OCI-LY1 (cell line): ENCODE results near the gene AKNAD1.

ENCODE experiments used
- H2AFZ ChIP-seq: fragments of 200-600 bp; sonication (generic), shearing (Covaris generic); 2 replicates; pipeline ENCODE4 v1.6.0; 2014; ENCODE audit warnings: antibody characterized with exemption, mild to moderate bottlenecking, low read length
- H3F3A ChIP-seq: fragments of 200-600 bp; sonication (generic), shearing (Covaris generic); 2 replicates; pipeline ENCODE4 v1.6.0; 2014; ENCODE audit warnings: mild to moderate bottlenecking, antibody characterized with exemption, low read length, moderate library complexity; ENCODE audit not compliant: insufficient read depth
- H3K27ac ChIP-seq: fragments of 200-600 bp; sonication (generic); 2 replicates; pipeline ENCODE4 v1.5.1; 2014; ENCODE audit warnings: low read length, mixed run types, mild to moderate bottlenecking, low read depth; ENCODE audit not compliant: poor library complexity, severe bottlenecking
- H3K27me3 ChIP-seq: fragments of 200-600 bp; sonication (generic); 2 replicates; pipeline ENCODE4 v1.6.0; 2014; ENCODE audit warnings: antibody characterized with exemption, mild to moderate bottlenecking, low read length, moderate library complexity; ENCODE audit not compliant: insufficient read depth
- H3K36me3 ChIP-seq: fragments of 200-600 bp; sonication (generic); 2 replicates; pipeline ENCODE4 v1.6.1; 2014; ENCODE audit warnings: mild to moderate bottlenecking, antibody characterized with exemption, low read length, moderate library complexity, mixed read lengths; ENCODE audit not compliant: insufficient read depth
- H3K4me1 ChIP-seq: fragments of 200-600 bp; sonication (generic); 2 replicates; pipeline ENCODE4 v1.5.1; 2014; ENCODE audit warnings: mild to moderate bottlenecking, low read length, moderate library complexity; ENCODE audit not compliant: insufficient read depth, severe bottlenecking
- H3K4me2 ChIP-seq: fragments of 200-600 bp; sonication (generic), shearing (Covaris generic); 2 replicates; pipeline ENCODE4 v1.6.1; 2014; ENCODE audit warnings: low read length
- H3K4me3 ChIP-seq: fragments of 200-600 bp; sonication (generic); 2 replicates; pipeline ENCODE4 v1.5.1; 2014; ENCODE audit warnings: low read length, low read depth, mild to moderate bottlenecking, mixed read lengths; ENCODE audit not compliant: poor library complexity, severe bottlenecking
- H3K79me2 ChIP-seq: fragments of 200-600 bp; shearing (Covaris generic); 2 replicates; pipeline ENCODE4 v1.6.1; 2016; ENCODE audit warnings: mixed run types, low read length, mixed read lengths; ENCODE audit not compliant: insufficient read depth
- H3K9ac ChIP-seq: fragments of 200-600 bp; sonication (generic), shearing (Covaris generic); 2 replicates; pipeline ENCODE4 v1.6.1; 2014; ENCODE audit warnings: mild to moderate bottlenecking, low read length, mixed read lengths
- H3K9me2 ChIP-seq: fragments of 200-600 bp; sonication (generic), shearing (Covaris generic); 2 replicates; pipeline ENCODE4 v1.6.1; 2014; ENCODE audit warnings: low read depth, mild to moderate bottlenecking, low read length, mixed read lengths
- H3K9me3 ChIP-seq: fragments of 200-600 bp; shearing (Covaris generic); 2 replicates; pipeline ENCODE4 v1.6.1; 2014; ENCODE audit warnings: low read length, mixed read lengths
- H4K20me1 ChIP-seq: fragments of 200-600 bp; sonication (generic), shearing (Covaris generic); 2 replicates; pipeline ENCODE4 v1.6.0; 2016; ENCODE audit warnings: mild to moderate bottlenecking, low read length; ENCODE audit not compliant: insufficient read depth
- CTCF ChIP-seq: fragments of 200-600 bp; sonication (generic), shearing (Covaris generic); IDR thresholded peaks from 2 replicates; pipeline ENCODE4 v1.5.1; 2017; ENCODE audit warnings: mild to moderate bottlenecking, antibody characterized with exemption, low read length, moderate library complexity, mixed read lengths
- EZH2 ChIP-seq: fragments of 200-600 bp; sonication (generic), shearing (Covaris generic); IDR thresholded peaks from 2 replicates; pipeline ENCODE4 v1.8.0; 2017; ENCODE audit warnings: borderline replicate concordance, mixed run types, mild to moderate bottlenecking, antibody characterized with exemption, low read length, moderate library complexity, mixed read lengths

Gene AKNAD1

DNA sequence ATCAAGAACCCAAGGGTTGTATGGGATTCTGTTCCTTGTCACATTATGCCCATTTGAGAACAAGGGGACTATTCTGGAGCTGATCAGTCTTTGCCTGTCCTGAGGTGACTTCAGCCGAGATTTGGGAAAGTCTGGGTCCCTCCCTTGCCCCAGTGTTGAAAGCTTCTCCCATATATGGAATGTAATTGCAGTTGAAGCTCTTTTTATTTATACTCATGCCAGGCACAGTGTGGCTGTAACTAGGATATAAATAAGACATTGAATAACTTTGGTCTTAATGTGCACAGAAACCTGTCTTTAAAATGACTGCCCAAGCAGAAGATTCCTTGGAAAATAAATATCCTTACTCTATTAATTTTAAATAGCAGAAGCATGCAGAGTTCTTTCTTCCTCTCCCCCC is 15.2 kb downstream of the AKNAD1 start:
- Histone ChIP-seq H3F3A (no peaks in the 10 kb centered on the region), H3K4me3 (no peak overlapping the region), H3K9me3 (no peaks in the 10 kb centered on the region), H3K4me2 (no peak overlapping the region), H3K79me2 (no peaks in the 10 kb centered on the region), H3K27me3 (no peaks in the 10 kb centered on the region), H3K9me2 (no peaks in the 10 kb centered on the region), H3K4me1 (no peaks in the 10 kb centered on the region), H3K36me3 (no peaks in the 10 kb centered on the region), H3K9ac (no peak overlapping the region), H2AFZ (no peak overlapping the region), H4K20me1 (no peaks in the 10 kb centered on the region), H3K27ac (no peak overlapping the region)
- TF ChIP-seq CTCF (no peak), EZH2 (no peak)

- Histone ChIP-seq H3F3A (no peaks in the 10 kb centered on the region), H3K36me3 (no peaks in the 10 kb centered on the region)
Observed at GRCh38 chr1:108832929-108833328, 24.0 kb downstream of the AKNAD1 start.

DNA sequence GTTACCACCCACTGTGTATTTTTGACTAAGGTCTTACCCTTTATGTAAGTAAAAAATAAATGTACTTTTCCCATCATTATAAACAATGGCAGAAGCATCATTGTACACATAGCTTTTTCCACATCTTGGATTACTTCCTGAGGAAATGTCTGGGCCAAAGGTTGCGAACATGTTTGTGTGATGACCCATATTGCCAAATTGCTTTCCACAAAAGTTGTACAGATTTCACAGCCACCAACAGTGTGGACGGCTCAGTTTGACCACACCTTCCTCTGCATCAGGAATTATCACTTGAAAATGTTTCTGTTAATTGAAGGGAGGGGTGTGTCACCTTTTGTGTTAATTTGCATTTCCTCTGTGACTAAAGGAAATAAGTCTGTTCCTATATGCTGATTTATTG is 25.7 kb downstream of the AKNAD1 start:
- no peak overlapping the region for H2AFZ ChIP-seq
- H3K36me3 ChIP-seq: no peaks in the 10 kb centered on the region
- no peaks in the 10 kb centered on the region for H3K9me3 ChIP-seq
- no peaks in the 10 kb centered on the region for H3K27me3 ChIP-seq
- no peaks in the 10 kb centered on the region for H4K20me1 ChIP-seq
- no peaks in the 10 kb centered on the region for H3K79me2 ChIP-seq
- H3K9ac ChIP-seq: no peak overlapping the region
- H3K4me1 ChIP-seq: no peaks in the 10 kb centered on the region
- H3K27ac ChIP-seq: no peak overlapping the region
- H3K9me2 ChIP-seq: no peaks in the 10 kb centered on the region
- H3F3A ChIP-seq: no peaks in the 10 kb centered on the region
- TF ChIP-seq CTCF (no peak), EZH2 (no peak)
- no peak overlapping the region for H3K4me3 ChIP-seq
- H3K4me2 ChIP-seq: no peak overlapping the region

More at GRCh38 chr1:108832929-108833328, 24.0 kb downstream of the AKNAD1 start:
- no peak overlapping the region for H3K27ac ChIP-seq
- H3K27me3 ChIP-seq: no peaks in the 10 kb centered on the region
- H3K79me2 ChIP-seq: no peaks in the 10 kb centered on the region
- H3K9me3 ChIP-seq: no peaks in the 10 kb centered on the region
- H3K4me3 ChIP-seq: no peak overlapping the region
- no peak overlapping the region for H3K9ac ChIP-seq
- H3K4me1 ChIP-seq: no peaks in the 10 kb centered on the region
- no peaks in the 10 kb centered on the region for H4K20me1 ChIP-seq
- no peak overlapping the region for H3K4me2 ChIP-seq
- H2AFZ ChIP-seq: no peak overlapping the region
- TF ChIP-seq EZH2: no peak
- no peak for TF ChIP-seq CTCF
- H3K9me2 ChIP-seq: no peaks in the 10 kb centered on the region
